ENCODE measurements around the gene IFITM5. TPM values are rescaled to one million over a fixed set of nuclear protein-coding genes. Genes with fewer than 3 reads are reported as not detected.
"Not testable (repeated sequence)": the region's sequence is repeated elsewhere in the genome, so short reads cannot be mapped to it uniquely, and the experiment has no call there.

IFITM5 gene
- total RNA-seq, 1 donor from 2014 or later: not detected

- intact Hi-C loops (cut with DNase I): no loop called here
- peak; percentile 77 for DNase-seq (ENCODE audit: low spot score)
These were observed 11.4 kb downstream of the IFITM5 start for GRCh38 chr11:287821-288477.

- intact Hi-C loops (cut with DNase I); DNase-seq (ENCODE audit: low spot score): not testable (repeated sequence)
These were observed 12.1 kb downstream of the IFITM5 start for GRCh38 chr11:286977-287820.

GRCh38 chr11:285894-286220 lies 13.5 kb downstream of the IFITM5 start:
- no peak for DNase-seq (ENCODE audit: low spot score)
- intact Hi-C loops (cut with DNase I): no loop called here

GRCh38 chr11:285021-285893 lies 14.1 kb downstream of the IFITM5 start:
- intact Hi-C loops (cut with DNase I): no loop called here
- no peak for DNase-seq (ENCODE audit: low spot score)

- intact Hi-C loops (cut with DNase I): no loop called here
- DNase-seq (ENCODE audit: low spot score): no peak
These were observed 15.0 kb downstream of the IFITM5 start for GRCh38 chr11:284105-285020.

- no peak for DNase-seq (ENCODE audit: low spot score)
- intact Hi-C loops (cut with DNase I): no loop called here
These were observed 15.8 kb downstream of the IFITM5 start for GRCh38 chr11:283405-284104.

- intact Hi-C loops (cut with DNase I): no loop called here
- DNase-seq (ENCODE audit: low spot score): no peak
These were observed 16.5 kb downstream of the IFITM5 start for GRCh38 chr11:282630-283360.

GRCh38 chr11:282171-282570 lies 17.2 kb downstream of the IFITM5 start:
- intact Hi-C loops (cut with DNase I): no loop called here
- no peak for DNase-seq (ENCODE audit: low spot score)

GRCh38 chr11:281486-282161 lies 17.7 kb downstream of the IFITM5 start:
- intact Hi-C loops (cut with DNase I): no loop called here
- DNase-seq (ENCODE audit: low spot score): no peak

- no peak for DNase-seq (ENCODE audit: low spot score)
These were observed 18.4 kb downstream of the IFITM5 start for GRCh38 chr11:280706-281485.

GRCh38 chr11:279966-280705 lies 19.2 kb downstream of the IFITM5 start:
- no peak for DNase-seq (ENCODE audit: low spot score)
- intact Hi-C loops (cut with DNase I): no loop called here

More at GRCh38 chr11:280706-281485, 18.4 kb downstream of the IFITM5 start:
- intact Hi-C loops (cut with DNase I): no loop called here

- DNase-seq (ENCODE audit: low spot score): no peak
- intact Hi-C loops (cut with DNase I): no loop called here
These were observed 20.0 kb downstream of the IFITM5 start for GRCh38 chr11:279040-279965.

- intact Hi-C loops (cut with DNase I): no loop called here
- no peak for DNase-seq (ENCODE audit: low spot score)
These were observed 21.1 kb downstream of the IFITM5 start, which contains the start of gene NLRP6 for GRCh38 chr11:278001-278951. TSS of gene NLRP6 (plus strand) at chr11:278407. CDS start at chr11:278570, 163 bp downstream.

- intact Hi-C loops (cut with DNase I): no loop called here
- no peak for DNase-seq (ENCODE audit: low spot score)
These were observed 23.1 kb downstream of the IFITM5 start for GRCh38 chr11:276219-276618.
